Ishikawa (cell line): ENCODE results near the gene ATRIP.

ENCODE experiments used
- CEBPB ChIP-seq: IDR thresholded peaks from 2 replicates; pipeline ENCODE4 v1.6.1; 2012
- CREB1 ChIP-seq: IDR thresholded peaks from 2 replicates; pipeline ENCODE4 v1.6.1; 2012; ENCODE audit warnings: low read depth
- EGR1 ChIP-seq: IDR thresholded peaks from 2 replicates; pipeline ENCODE4 v1.6.1; 2012
- EP300 ChIP-seq: IDR thresholded peaks from 2 replicates; pipeline ENCODE4 v1.6.1; 2012; ENCODE audit warnings: borderline replicate concordance
- FOXM1 ChIP-seq: IDR thresholded peaks from 2 replicates; pipeline ENCODE4 v1.6.1; 2012; ENCODE audit warnings: low read depth, borderline replicate concordance
- MAX ChIP-seq: IDR thresholded peaks from 2 replicates; pipeline ENCODE4 v1.6.1; 2012
- NFIC ChIP-seq: IDR thresholded peaks from 2 replicates; pipeline ENCODE4 v1.6.1; 2012
- RAD21 ChIP-seq: IDR thresholded peaks from 2 replicates; pipeline ENCODE4 v1.6.1; 2012; ENCODE audit warnings: low read depth
- REST ChIP-seq: IDR thresholded peaks from 2 replicates; pipeline ENCODE4 v1.6.1; 2012; ENCODE audit warnings: low read depth, mild to moderate bottlenecking
- TAF1 ChIP-seq: IDR thresholded peaks from 2 replicates; pipeline ENCODE4 v1.6.1; 2012; ENCODE audit warnings: low read depth, mild to moderate bottlenecking
- TCF12 ChIP-seq: IDR thresholded peaks from 2 replicates; pipeline ENCODE4 v1.6.1; 2012; ENCODE audit warnings: low read depth
- TEAD4 ChIP-seq: IDR thresholded peaks from 2 replicates; pipeline ENCODE4 v1.6.1; 2012
- USF1 ChIP-seq: IDR thresholded peaks from 2 replicates; pipeline ENCODE4 v1.6.1; 2012
- YY1 ChIP-seq: IDR thresholded peaks from 2 replicates; pipeline ENCODE4 v1.6.1; 2012; ENCODE audit warnings: low read depth
- ZBTB7A ChIP-seq: IDR thresholded peaks from 2 replicates; pipeline ENCODE4 v1.6.1; 2012; ENCODE audit warnings: low read depth

Gene ATRIP

GRCh38 chr3:48472923-48473616 lies 26.5 kb downstream of the ATRIP start:
- TF ChIP-seq YY1 (peak; percentile 63; the same call in 1 of the 2 replicates), EGR1 (no peak), TAF1 (peak; percentile 51; the same call in 1 of the 2 replicates), MAX (peak; percentile 69), TEAD4 (no peak), ZBTB7A (peak; percentile 69; the same call in 1 of the 2 replicates), FOXM1 (no peak), RAD21 (peak; percentile 22; the same call in 1 of the 2 replicates), NFIC (peak; percentile 79), CREB1 (peak; percentile 84), TCF12 (peak; percentile 66; the same call in 1 of the 2 replicates), EP300 (peak; percentile 26; the same call in 1 of the 2 replicates)

GRCh38 chr3:48473617-48473952 lies 27.0 kb downstream of the ATRIP start:
- TF ChIP-seq TAF1 (no peak), RAD21 (no peak), USF1 (no peak)

- no peak for TF ChIP-seq MAX
- TF ChIP-seq TCF12 = no peak
- no peak for TF ChIP-seq TAF1
- no peak for TF ChIP-seq RAD21
- TF ChIP-seq CEBPB = no peak
- no peak for TF ChIP-seq YY1
- TF ChIP-seq CREB1 = no peak
- no peak for TF ChIP-seq REST
- TF ChIP-seq NFIC = no peak
- TF ChIP-seq EGR1 = no peak
- TF ChIP-seq FOXM1 = no peak
- TF ChIP-seq ZBTB7A = no peak
- no peak for TF ChIP-seq EP300
- TF ChIP-seq USF1 = no peak
- TF ChIP-seq TEAD4 = no peak
These were observed 28.1 kb downstream of the ATRIP start for GRCh38 chr3:48474619-48475018.

GRCh38 chr3:48475188-48475587 lies 28.7 kb downstream of the ATRIP start:
- TF ChIP-seq USF1 (no peak), YY1 (no peak), EP300 (no peak), TCF12 (no peak), TEAD4 (no peak), CEBPB (no peak), FOXM1 (no peak), REST (no peak), EGR1 (no peak)

- no peak for TF ChIP-seq NFIC
- TF ChIP-seq YY1 = no peak
- TF ChIP-seq TEAD4 = no peak
- no peak for TF ChIP-seq ZBTB7A
- TF ChIP-seq MAX = no peak
- no peak for TF ChIP-seq CREB1
- TF ChIP-seq EP300 = no peak
- no peak for TF ChIP-seq FOXM1
- no peak for TF ChIP-seq RAD21
- no peak for TF ChIP-seq REST
- no peak for TF ChIP-seq EGR1
- TF ChIP-seq CEBPB = no peak
These were observed 30.0 kb downstream of the ATRIP start for GRCh38 chr3:48476426-48477053.
